Spleen (tissue), 11 donors: ENCODE measurements around the gene SCN8A. TPM values are rescaled to one million over a fixed set of nuclear protein-coding genes. Genes with fewer than 3 reads are reported as not detected.

ENCODE experiments used
- DNase-seq: peaks from one replicate; pipeline ENCODE4 v3.0.0-alpha.2; 2020
- H3K27ac ChIP-seq, 8 donors: fragments of 200-600 bp; sonication (generic) in 7 of 8; 1 replicate in 4 of 8; 2 replicates in 4 of 8; pipeline versions ENCODE4 v1.5.0 to v1.8.0; 2016 to 2021; ENCODE audit warnings: inconsistent platforms in 4 of 8, mild to moderate bottlenecking in 4 of 8, moderate library complexity in 1 of 8
- H3K27me3 ChIP-seq, 7 donors: fragments of 200-600 bp; sonication (generic) in 6 of 7; replicated peaks in 1 of 7; 1 replicate in 4 of 7; 2 replicates in 3 of 7; pipeline versions ENCODE4 v1.5.0 to v1.8.0; 2016 to 2021; ENCODE audit warnings: inconsistent platforms in 3 of 7, mild to moderate bottlenecking in 1 of 7
- H3K36me3 ChIP-seq, 6 donors: fragments of 200-600 bp; sonication (generic) in 5 of 6; 1 replicate in 4 of 6; 2 replicates in 2 of 6; pipeline versions ENCODE4 v1.5.0 to v1.8.0; 2016 to 2021; ENCODE audit warnings: inconsistent platforms in 2 of 6
- H3K4me1 ChIP-seq, 6 donors: fragments of 200-600 bp; sonication (generic) in 5 of 6; 1 replicate in 3 of 6; 2 replicates in 3 of 6; pipeline versions ENCODE4 v1.5.0 to v1.8.0; 2016 to 2021; ENCODE audit warnings: inconsistent platforms in 3 of 6
- H3K4me3 ChIP-seq, 8 donors: fragments of 200-600 bp; sonication (generic) in 7 of 8; 1 replicate in 4 of 8; 2 replicates in 4 of 8; pipeline versions ENCODE4 v1.5.0 to v1.8.0; 2016 to 2021; ENCODE audit warnings: inconsistent platforms in 4 of 8, mild to moderate bottlenecking in 4 of 8, moderate library complexity in 2 of 8
- H3K9me3 ChIP-seq, 8 donors: fragments of 200-600 bp; sonication (generic) in 7 of 8; 1 replicate in 4 of 8; 2 replicates in 4 of 8; pipeline versions ENCODE4 v1.5.0 to v1.8.0; 2016 to 2021; ENCODE audit warnings: inconsistent platforms in 4 of 8
- CTCF ChIP-seq, 11 experiments: fragments of 200-600 bp in 7 of 11; fragments of 450-650 bp in 4 of 11; sonication (generic) in 4 of 11; IDR thresholded peaks in 8 of 11; conservative IDR thresholded peaks in 3 of 11; 1 replicate in 7 of 11; 2 replicates in 4 of 11; pipeline versions ENCODE4 v1.4.0 to v1.8.0; 2016 to 2021; ENCODE audit warnings: antibody characterized with exemption in 11 of 11, inconsistent platforms in 4 of 11, mild to moderate bottlenecking in 1 of 11
- POLR2A ChIP-seq, 3 donors: fragments of 450-650 bp; IDR thresholded peaks; one replicate each; pipeline ENCODE4 v1.5.1; 2017; ENCODE audit warnings: antibody characterized with exemption in 3 of 3, mild to moderate bottlenecking in 1 of 3
- POLR2AphosphoS5 ChIP-seq, 3 donors: sonication (generic); formaldehyde crosslinking; IDR thresholded peaks; one replicate each; pipeline ENCODE4 v1.5.1; 2017; ENCODE audit warnings: antibody characterized with exemption in 3 of 3
- WGBS, 5 donors: extraction: QIAGEN DNeasy Blood & Tissue Kit in 3 of 5; methylation state at CpG; one replicate each; pipeline versions ENCODE4 v1.1.5 to v1.1.7; 2013 to 2018; 5-methylcytosine and 5-hydroxymethylcytosine counted together
- intact Hi-C: fragments of 100-400 bp; cut with DNase I; formaldehyde crosslinking; loops from one replicate; pipeline ENCODE4 v1.15.0; 2023; ENCODE audit warnings: low total_unique reads
- polyA plus RNA-seq, 3 donors: library from polyadenylated mRNA; stranded (reverse); fragments of 200-250 nt; gene quantifications; one replicate each; pipeline ENCODE4 v1.2.1, GENCODE V29; 2013
- total RNA-seq, 7 donors: library from RNA; depleted of rRNA in 3 of 7; stranded (reverse); fragments of >200 nt in 3 of 7; fragmentation: NEBNext Ultra II Directional in 4 of 7; extraction: Animal tissue kit (Norgen Biotek cat#: 25700) in 4 of 7; gene quantifications; one replicate each; pipeline versions ENCODE4 v1.1.0 to v1.2.1, GENCODE V29; 2016 to 2021
- donor health status: healthy with polysubstance abuse.
- donor health status: DM: no; HTN: no; CAD: no; lungs with moderate emphysema.
- donor health status: DM: no; HTN: no; CAD: no.
- donor health status: Bipolar disorder and iron deficiency.
- donor health status: healthy.
- donor health status: DM: no; HTN: no; CAD: no.
- donor health status: DM: yes; HTN: yes; CAD: no.

The SCN8A gene
- total and polyA plus RNA-seq, 10 donors, result 0.17 to 4.7 (median 3.0) TPM

- intact Hi-C loops, result no loop called here
- peaks cover 18 to 62% (median 40%) of the 10 kb centered on the region in 6 donors for H3K4me1 ChIP-seq
- H3K4me3 ChIP-seq, result peak overlapping the region in 4 of 8 donors; percentile 47 to 74 (median 56)
- TF ChIP-seq CTCF (IDR thresholded peaks at IDR 0.05 in 8 of 11, conservative IDR thresholded peaks at IDR 0.05 in 3 of 11), result peak in 2 of 11 experiments; percentile 12 to 23
- peak; percentile 9 to 67 (median 59) for TF ChIP-seq POLR2AphosphoS5 (IDR thresholded peaks at IDR 0.05)
- no peak for TF ChIP-seq POLR2A (IDR thresholded peaks at IDR 0.05)
- peaks cover 0 to 72% (median 31%) of the 10 kb centered on the region in 7 donors for H3K27me3 ChIP-seq
- DNase-seq, result no peak
- 37 to 72% (median 62%) methylated on average over 30 to 53 of the region's 57 CpGs for WGBS, 5 donors
- H3K9me3 ChIP-seq, result no peaks in the 10 kb centered on the region
- no peaks in the 10 kb centered on the region for H3K36me3 ChIP-seq
- peak overlapping the region; percentile 53 to 83 (median 74) for H3K27ac ChIP-seq
Observed at GRCh38 chr12:51848841-51849735, 258.1 kb downstream of the SCN8A start.

- peak overlapping the region in 5 of 8 donors; percentile 69 to 83 (median 76) for H3K27ac ChIP-seq
- H3K4me1 ChIP-seq, result peaks cover 18 to 62% (median 40%) of the 10 kb centered on the region in 6 donors
- WGBS, 5 donors, result 68 to 83% (median 78%) methylated on average over 8 of the region's 8 CpGs
- peak overlapping the region in 1 of 8 donors; percentile 74 for H3K4me3 ChIP-seq
- peaks cover 0 to 62% (median 31%) of the 10 kb centered on the region in 7 donors for H3K27me3 ChIP-seq
- H3K9me3 ChIP-seq, result no peaks in the 10 kb centered on the region
- DNase-seq, result no peak
- intact Hi-C loops, result no loop called here
- no peaks in the 10 kb centered on the region for H3K36me3 ChIP-seq
- TF ChIP-seq POLR2AphosphoS5 (IDR thresholded peaks at IDR 0.05) (no peak), CTCF (IDR thresholded peaks at IDR 0.05 in 8 of 11, conservative IDR thresholded peaks at IDR 0.05 in 3 of 11) (no peak), POLR2A (IDR thresholded peaks at IDR 0.05) (no peak)
Observed at GRCh38 chr12:51850081-51850964, 259.3 kb downstream of the SCN8A start.

- no peak for DNase-seq
- Histone ChIP-seq H3K27me3 (peaks cover 0 to 62% (median 30%) of the 10 kb centered on the region in 7 donors), H3K4me1 (peaks cover 18 to 66% (median 40%) of the 10 kb centered on the region in 6 donors), H3K36me3 (no peaks in the 10 kb centered on the region), H3K4me3 (no peak overlapping the region), H3K27ac (peak overlapping the region in 5 of 8 donors; percentile 7 to 83 (median 76)), H3K9me3 (no peaks in the 10 kb centered on the region)
- intact Hi-C loops, result no loop called here
- TF ChIP-seq POLR2A (IDR thresholded peaks at IDR 0.05) (no peak), POLR2AphosphoS5 (IDR thresholded peaks at IDR 0.05) (no peak), CTCF (IDR thresholded peaks at IDR 0.05 in 8 of 11, conservative IDR thresholded peaks at IDR 0.05 in 3 of 11) (no peak)
- 58 to 82% (median 69%) methylated on average over 2 to 4 of the region's 4 CpGs for WGBS, 5 donors
Observed at GRCh38 chr12:51850965-51851299, 259.9 kb downstream of the SCN8A start.
